Transverse colon (tissue), 4 donors: ENCODE measurements around the gene SLC25A52.

ENCODE experiments used
- EP300 ChIP-seq: sonication (generic); formaldehyde crosslinking; IDR thresholded peaks from one replicate; pipeline ENCODE4 v1.6.1; 2017; ENCODE audit warnings: antibody characterized with exemption, low read depth
- POLR2AphosphoS5 ChIP-seq, 3 donors: sonication (generic); formaldehyde crosslinking; IDR thresholded peaks; one replicate each; pipeline ENCODE4 v1.6.1; 2016; ENCODE audit warnings: antibody characterized with exemption in 3 of 3
- TF ChIP-seq, protein P1 (sequence below), 5 experiments: fragments of 200-600 bp in 3 of 5; fragments of 450-650 bp in 2 of 5; sonication (generic) in 3 of 5; IDR thresholded peaks; 1 replicate in 2 of 5; 2 replicates in 3 of 5; pipeline ENCODE4 v1.5.1; 2016 to 2017; ENCODE audit warnings: antibody characterized with exemption in 5 of 5, inconsistent platforms in 3 of 5, mild to moderate bottlenecking in 2 of 5, moderate library complexity in 1 of 5

DNA sequence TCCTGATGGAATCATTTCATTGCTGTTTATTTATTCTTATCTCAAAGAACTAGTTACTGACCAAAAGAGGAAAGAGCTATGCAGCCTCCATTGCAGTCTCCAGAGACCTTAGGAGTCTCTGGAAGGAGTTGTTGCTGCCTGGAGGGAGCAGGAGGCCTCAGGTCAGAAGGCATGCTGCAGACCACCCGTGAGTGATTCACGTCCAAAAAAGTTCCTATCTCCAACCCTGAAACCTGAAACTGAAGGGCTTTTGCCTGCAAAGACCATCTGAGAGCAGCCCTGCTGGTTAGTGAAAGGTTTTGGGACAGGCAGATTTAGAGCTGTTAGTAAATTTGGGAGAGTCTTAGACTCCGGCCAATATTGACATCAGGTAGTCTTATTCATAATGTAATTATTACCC lies 29.1 kb downstream of the SLC25A52 start:
- TF ChIP-seq, protein P1, sequence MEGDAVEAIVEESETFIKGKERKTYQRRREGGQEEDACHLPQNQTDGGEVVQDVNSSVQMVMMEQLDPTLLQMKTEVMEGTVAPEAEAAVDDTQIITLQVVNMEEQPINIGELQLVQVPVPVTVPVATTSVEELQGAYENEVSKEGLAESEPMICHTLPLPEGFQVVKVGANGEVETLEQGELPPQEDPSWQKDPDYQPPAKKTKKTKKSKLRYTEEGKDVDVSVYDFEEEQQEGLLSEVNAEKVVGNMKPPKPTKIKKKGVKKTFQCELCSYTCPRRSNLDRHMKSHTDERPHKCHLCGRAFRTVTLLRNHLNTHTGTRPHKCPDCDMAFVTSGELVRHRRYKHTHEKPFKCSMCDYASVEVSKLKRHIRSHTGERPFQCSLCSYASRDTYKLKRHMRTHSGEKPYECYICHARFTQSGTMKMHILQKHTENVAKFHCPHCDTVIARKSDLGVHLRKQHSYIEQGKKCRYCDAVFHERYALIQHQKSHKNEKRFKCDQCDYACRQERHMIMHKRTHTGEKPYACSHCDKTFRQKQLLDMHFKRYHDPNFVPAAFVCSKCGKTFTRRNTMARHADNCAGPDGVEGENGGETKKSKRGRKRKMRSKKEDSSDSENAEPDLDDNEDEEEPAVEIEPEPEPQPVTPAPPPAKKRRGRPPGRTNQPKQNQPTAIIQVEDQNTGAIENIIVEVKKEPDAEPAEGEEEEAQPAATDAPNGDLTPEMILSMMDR (IDR thresholded peaks at IDR 0.05): no peak
- TF ChIP-seq POLR2AphosphoS5 (IDR thresholded peaks at IDR 0.05) (no peak), EP300 (no peak)
